ENCODE results near the gene CMTM2. TPM values are rescaled to one million over a fixed set of nuclear protein-coding genes. Genes with fewer than 3 reads are reported as not detected.

CMTM2 gene
- total RNA-seq, 2 donors from 2014 or later = not detected

DNA sequence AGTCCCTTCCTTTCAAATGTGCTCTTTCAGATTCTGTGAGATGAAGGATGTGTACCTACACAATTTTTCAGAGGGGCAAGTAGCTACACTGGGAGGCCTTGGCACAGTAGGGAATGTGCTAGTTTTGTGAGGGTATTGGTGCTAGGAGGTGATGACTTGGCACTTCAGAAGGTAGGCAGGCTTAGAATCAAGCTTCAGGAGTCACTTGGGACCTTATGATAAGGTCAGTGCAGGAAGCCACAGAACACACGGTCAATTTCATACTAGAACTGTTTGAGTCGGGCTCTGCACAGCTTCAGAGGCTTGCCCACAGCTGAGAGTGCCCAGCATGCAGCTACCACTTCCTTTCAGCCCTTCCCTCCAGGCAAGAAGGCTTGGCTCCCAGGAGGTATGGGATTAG is 6.9 kb upstream of the CMTM2 start:
- no peaks in the 10 kb centered on the region for H3K4me1 ChIP-seq (ENCODE audit: control insufficient read depth, insufficient read depth, low read length)
- Mint-ChIP-seq H3K4me1 (no peaks in the 10 kb centered on the region), H3K4me3 (no peak overlapping the region), H3K27ac (no peak overlapping the region), H3K36me3 (ENCODE audit: low read depth) (peaks cover 6% of the 10 kb centered on the region), H3K9me3 (no peaks in the 10 kb centered on the region), H3K27me3 (ENCODE audit: insufficient read depth) (peaks cover 8% of the 10 kb centered on the region)
- H3K4me3 ChIP-seq (ENCODE audit: low read length) = no peak overlapping the region
- H3K27ac ChIP-seq (ENCODE audit: low read depth, low read length) = no peak overlapping the region
- H3K9me3 ChIP-seq (ENCODE audit: control insufficient read depth, low read length) = no peaks in the 10 kb centered on the region
- no peak for DNase-seq
- H3K27me3 ChIP-seq (ENCODE audit: control insufficient read depth, insufficient read depth, low read length, poor library complexity, severe bottlenecking) = peaks cover 5% of the 10 kb centered on the region
- TF ChIP-seq, protein P1, sequence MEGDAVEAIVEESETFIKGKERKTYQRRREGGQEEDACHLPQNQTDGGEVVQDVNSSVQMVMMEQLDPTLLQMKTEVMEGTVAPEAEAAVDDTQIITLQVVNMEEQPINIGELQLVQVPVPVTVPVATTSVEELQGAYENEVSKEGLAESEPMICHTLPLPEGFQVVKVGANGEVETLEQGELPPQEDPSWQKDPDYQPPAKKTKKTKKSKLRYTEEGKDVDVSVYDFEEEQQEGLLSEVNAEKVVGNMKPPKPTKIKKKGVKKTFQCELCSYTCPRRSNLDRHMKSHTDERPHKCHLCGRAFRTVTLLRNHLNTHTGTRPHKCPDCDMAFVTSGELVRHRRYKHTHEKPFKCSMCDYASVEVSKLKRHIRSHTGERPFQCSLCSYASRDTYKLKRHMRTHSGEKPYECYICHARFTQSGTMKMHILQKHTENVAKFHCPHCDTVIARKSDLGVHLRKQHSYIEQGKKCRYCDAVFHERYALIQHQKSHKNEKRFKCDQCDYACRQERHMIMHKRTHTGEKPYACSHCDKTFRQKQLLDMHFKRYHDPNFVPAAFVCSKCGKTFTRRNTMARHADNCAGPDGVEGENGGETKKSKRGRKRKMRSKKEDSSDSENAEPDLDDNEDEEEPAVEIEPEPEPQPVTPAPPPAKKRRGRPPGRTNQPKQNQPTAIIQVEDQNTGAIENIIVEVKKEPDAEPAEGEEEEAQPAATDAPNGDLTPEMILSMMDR (conservative IDR thresholded peaks at IDR 0.05) = no peak
- no peak overlapping the region for H3K9ac ChIP-seq (ENCODE audit: extremely low read depth, low read length, poor library complexity, severe bottlenecking)
- 93 to 100% methylated on average over 2 of the region's 2 CpGs for WGBS, 2 experiments (ENCODE audit: insufficient coverage in 1 of 2, insufficient read length in 1 of 2)
- peaks cover 4% of the 10 kb centered on the region for H3K36me3 ChIP-seq (ENCODE audit: control insufficient read depth, insufficient read depth, low read length)

DNA sequence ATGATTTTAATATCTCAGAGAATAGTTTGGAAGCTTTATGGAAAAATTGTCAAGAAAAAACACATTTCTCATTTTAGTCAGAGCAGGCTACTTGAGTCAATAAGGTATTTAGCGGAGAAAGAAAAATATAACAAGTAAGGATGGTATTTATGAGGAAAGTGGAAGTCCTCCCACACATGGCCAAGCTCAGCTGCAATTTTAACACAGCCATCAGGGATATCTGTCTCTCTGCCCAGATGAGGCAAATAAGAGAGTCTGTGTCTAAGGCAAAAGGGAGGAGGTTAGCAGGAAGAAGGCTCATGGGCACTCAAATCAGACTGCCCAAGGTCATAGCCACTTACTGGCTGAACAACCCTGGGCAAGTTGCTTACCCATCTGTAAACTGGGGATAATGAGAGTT is 5.2 kb upstream of the CMTM2 start:
- Histone ChIP-seq H3K9me3 (ENCODE audit: control insufficient read depth, low read length) (no peaks in the 10 kb centered on the region), H3K4me3 (ENCODE audit: low read length) (no peak overlapping the region), H3K27me3 (ENCODE audit: control insufficient read depth, insufficient read depth, low read length, poor library complexity, severe bottlenecking) (peaks cover 23% of the 10 kb centered on the region), H3K4me1 (ENCODE audit: control insufficient read depth, insufficient read depth, low read length) (no peaks in the 10 kb centered on the region), H3K36me3 (ENCODE audit: control insufficient read depth, insufficient read depth, low read length) (no peaks in the 10 kb centered on the region), H3K27ac (ENCODE audit: low read depth, low read length) (no peak overlapping the region), H3K9ac (ENCODE audit: extremely low read depth, low read length, poor library complexity, severe bottlenecking) (no peak overlapping the region)
- H3K4me3 Mint-ChIP-seq = no peak overlapping the region
- H3K27me3 Mint-ChIP-seq (ENCODE audit: insufficient read depth) = peaks cover 25% of the 10 kb centered on the region
- TF ChIP-seq, protein P1 (conservative IDR thresholded peaks at IDR 0.05) = no peak
- peaks cover 2% of the 10 kb centered on the region for H3K4me1 Mint-ChIP-seq
- no peak overlapping the region for H3K27ac Mint-ChIP-seq
- no peaks in the 10 kb centered on the region for H3K36me3 Mint-ChIP-seq (ENCODE audit: low read depth)
- DNase-seq = no peak
- 86 to 88% methylated on average over 1 of the region's 1 CpG for WGBS, 2 experiments (ENCODE audit: insufficient coverage in 1 of 2, insufficient read length in 1 of 2)
- H3K9me3 Mint-ChIP-seq = no peaks in the 10 kb centered on the region

DNA sequence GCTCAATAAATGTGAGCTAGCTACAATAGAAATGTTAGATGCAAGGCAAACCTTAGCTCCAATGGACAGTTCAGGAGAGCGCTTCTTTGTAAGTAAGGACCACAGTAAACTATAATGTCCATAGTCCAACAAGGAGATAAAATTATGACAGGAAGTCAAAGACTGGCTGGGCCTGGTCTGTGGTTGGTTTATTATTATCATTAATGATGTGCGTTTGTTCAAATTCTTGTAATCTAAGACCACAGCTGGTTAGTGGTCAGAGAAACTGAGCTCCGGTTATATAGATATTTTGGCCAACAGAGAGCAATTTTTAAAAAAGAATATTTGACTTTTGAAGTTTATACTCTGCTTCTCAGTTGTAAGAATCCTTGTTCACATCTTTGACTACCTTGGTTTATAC is 4.7 kb upstream of the CMTM2 start:
- Mint-ChIP-seq H3K4me3 (no peak overlapping the region), H3K27me3 (ENCODE audit: insufficient read depth) (peaks cover 29% of the 10 kb centered on the region), H3K9me3 (no peaks in the 10 kb centered on the region), H3K4me1 (peaks cover 2% of the 10 kb centered on the region), H3K36me3 (ENCODE audit: low read depth) (no peaks in the 10 kb centered on the region), H3K27ac (no peak overlapping the region)
- no peak overlapping the region for H3K9ac ChIP-seq (ENCODE audit: extremely low read depth, low read length, poor library complexity, severe bottlenecking)
- no peak overlapping the region for H3K4me3 ChIP-seq (ENCODE audit: low read length)
- H3K4me1 ChIP-seq (ENCODE audit: control insufficient read depth, insufficient read depth, low read length) = no peaks in the 10 kb centered on the region
- WGBS, 2 experiments (ENCODE audit: insufficient coverage in 1 of 2, insufficient read length in 1 of 2) = 91 to 98% methylated on average over 3 of the region's 3 CpGs
- no peaks in the 10 kb centered on the region for H3K36me3 ChIP-seq (ENCODE audit: control insufficient read depth, insufficient read depth, low read length)
- DNase-seq = no peak
- no peak overlapping the region for H3K27ac ChIP-seq (ENCODE audit: low read depth, low read length)
- peaks cover 27% of the 10 kb centered on the region for H3K27me3 ChIP-seq (ENCODE audit: control insufficient read depth, insufficient read depth, low read length, poor library complexity, severe bottlenecking)
- TF ChIP-seq, protein P1 (conservative IDR thresholded peaks at IDR 0.05) = no peak
- no peaks in the 10 kb centered on the region for H3K9me3 ChIP-seq (ENCODE audit: control insufficient read depth, low read length)

Data from endodermal cell (in vitro differentiated cells).